HG03521 (cell line): ENCODE data around the gene RPRM.
"Not testable (repeated sequence)": the region's sequence is repeated elsewhere in the genome, so short reads cannot be mapped to it uniquely, and the experiment has no call there.

Experiments used
- ATAC-seq: cut with Tn5 transposase; IDR thresholded peaks from one replicate; pipeline ENCODE4 v1.9.1; 2021; ENCODE audit warnings: mild to moderate bottlenecking, moderate library complexity; ENCODE audit not compliant: unreplicated experiment

RPRM gene

DNA sequence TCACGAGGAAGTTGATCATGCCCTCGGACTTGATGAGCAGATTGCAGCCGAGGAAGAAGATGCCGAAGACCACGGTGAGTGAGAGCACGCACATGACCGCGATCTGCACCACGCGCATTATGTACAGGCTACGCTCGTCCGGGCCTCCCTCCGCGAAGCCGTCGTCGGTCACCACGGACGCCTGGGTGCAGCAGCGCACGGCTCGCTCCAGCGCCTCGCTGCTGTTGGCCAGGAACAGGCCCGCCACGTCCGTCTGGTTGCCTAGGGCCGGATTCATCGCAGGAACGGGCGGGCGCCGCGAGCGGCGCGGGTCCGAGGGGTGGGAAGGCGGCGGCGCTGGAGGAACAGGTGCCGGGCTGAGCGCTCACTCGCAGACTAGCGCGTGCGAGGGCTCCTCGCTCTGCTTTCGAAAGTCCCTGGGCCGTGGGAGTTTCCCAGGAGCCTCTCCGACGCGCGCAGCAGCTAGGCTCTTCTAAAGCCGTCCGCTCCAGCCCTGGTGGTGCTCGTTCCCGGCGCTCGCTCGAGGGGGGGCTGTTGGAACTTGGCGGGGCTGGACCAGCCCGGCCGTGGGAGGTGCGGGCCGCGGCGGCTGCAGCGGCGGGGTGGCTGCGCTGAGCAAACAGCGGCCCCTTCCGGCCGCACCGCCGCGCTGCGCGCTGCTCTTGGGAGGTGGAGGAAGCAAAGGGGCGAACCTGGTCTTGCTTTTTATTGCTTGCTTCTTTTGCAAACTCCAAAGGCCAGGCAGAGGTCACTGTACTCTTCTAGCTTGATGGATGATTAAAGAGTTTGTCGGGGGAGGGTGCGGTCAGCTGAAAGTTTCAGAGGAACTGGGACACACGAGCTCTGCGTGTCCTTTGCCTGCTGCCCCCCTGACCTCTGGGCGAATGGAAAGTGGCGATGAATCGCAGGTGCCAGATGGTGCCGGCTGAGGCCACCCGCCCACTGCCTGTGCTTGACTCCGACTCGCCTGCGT lies at the start of gene RPRM:
RPRM (minus strand) TSS at position 474 of the 973 bp plus-strand sequence; CDS start at position 277, 197 bp downstream.
- ATAC-seq = peak; percentile 88

DNA sequence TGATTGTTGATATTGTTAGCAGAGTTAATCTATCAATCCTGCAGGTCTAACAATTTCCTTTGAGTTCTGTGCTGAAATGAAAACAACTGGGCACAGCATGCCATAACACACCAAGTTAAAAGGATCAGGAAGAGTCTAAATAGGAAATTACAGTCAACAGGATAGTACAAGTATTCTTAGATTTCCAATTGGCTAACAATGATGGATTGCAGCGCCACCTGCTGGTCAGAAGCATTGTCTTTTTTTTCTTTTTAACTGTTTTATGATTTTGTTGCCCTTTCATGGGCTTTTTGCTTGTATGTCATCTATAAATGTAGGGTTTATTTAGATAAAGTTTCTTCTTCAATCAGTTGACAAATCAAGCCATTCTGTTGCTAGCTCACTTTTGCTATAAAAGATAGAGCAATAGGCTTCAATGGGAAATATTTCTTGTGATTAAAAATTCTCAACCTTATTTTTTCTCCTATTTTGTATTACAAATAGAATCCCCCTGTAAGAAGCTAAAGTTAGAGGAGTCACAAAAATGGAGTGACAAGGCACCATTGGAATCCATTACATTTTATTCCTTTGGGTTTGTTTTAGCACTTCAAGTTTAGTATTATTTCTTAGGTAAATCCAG lies 40.8 kb upstream of the RPRM start:
- ATAC-seq = no peak

DNA sequence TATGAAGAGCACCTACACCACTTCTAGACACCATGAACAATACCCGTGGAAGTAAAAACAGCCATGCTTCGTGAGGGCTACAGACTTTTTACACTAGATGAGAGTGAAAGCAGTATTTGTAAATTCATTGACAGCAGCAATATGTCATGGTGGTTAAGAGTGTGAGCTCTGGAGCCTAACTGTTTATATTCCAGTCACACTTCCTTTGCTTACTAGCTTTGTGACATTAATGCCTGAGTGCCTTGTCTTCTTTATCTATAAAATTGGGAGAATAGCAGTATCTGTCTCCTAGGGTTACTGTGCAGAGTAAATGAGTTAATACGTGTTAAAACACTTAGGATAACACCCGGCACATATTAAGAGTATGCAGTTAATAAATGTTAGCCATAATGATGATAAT lies 33.8 kb upstream of the RPRM start:
- no peak for ATAC-seq

DNA sequence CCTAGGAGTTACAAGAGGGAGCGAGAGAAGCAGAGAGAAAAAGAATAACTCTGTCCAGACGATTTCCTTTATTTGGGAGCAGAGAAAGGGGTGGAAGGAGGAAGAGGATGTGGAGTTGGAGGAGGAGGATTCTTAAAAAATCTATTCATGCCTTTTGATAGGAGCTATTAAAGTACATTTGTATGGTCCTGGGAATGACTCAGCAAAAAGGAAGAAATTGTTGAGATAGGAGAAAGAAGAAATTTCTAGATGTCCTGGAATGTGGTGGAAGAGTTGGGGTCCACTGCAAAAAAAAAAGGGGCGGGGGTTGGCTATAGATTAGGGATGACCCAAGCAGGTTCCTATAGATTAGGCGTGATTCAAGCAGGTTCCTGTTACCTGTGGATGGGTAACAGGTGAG lies 32.4 kb upstream of the RPRM start:
- ATAC-seq = no peak

DNA sequence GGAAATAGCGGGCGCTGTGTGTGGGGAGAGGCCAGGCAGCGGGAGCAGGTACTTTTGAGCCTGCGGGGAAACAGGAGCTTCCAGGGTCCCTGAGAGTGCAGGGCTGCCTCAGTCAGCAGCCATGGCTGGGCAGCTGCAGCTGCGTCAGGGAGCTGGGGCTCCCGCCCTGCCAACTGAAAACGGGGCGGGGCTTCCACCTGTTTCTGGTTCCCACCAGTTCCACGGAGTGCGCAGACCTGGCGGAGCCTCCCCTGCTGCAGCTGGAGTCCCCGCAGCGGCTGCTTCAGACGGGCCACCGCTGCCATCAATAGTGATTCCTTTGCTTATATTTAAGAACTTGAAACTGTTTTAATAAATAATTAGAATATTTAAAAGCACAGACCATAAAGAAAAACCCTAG lies 30.6 kb upstream of the RPRM start:
- ATAC-seq = no peak

DNA sequence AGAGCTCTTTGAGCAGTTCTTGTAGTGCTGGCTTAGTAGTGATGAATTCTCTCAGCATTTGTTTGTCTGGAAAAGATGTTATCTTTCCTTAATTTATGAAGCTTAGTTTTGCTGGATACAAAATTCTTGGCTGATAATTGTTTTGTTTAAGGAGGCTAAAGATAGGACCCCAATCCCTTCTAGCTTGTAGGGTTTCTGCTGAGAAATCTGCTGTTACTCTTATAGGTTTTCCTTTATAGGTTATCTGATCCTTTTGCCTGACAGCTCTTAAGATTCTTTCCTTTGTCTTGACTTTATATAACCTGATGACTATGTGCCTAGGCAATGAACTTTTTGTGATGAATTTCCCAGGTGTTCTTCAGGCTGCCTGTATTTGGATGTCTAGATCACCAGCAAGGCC lies 27.9 kb upstream of the RPRM start:
- ATAC-seq = not testable (repeated sequence)

DNA sequence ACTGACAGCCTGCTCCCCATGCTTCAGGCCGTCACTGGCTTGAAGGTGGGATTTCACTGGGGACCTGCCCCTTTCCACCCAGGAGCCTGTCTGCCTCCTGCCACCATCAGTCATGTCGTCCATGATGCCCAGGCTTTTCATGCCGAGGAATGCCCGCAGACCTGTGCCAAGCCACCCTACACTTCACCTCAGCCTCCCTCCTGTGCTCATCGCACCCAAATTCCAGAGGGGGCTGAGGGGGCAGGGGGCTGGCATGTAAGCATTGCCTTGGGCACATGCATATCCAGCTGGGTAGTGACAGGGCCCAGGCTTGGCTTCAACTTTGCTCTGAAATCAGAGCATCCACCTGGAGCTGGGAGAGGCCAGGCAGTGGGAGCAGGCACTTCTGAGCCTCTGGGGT lies 20.9 kb upstream of the RPRM start:
- ATAC-seq = no peak

DNA sequence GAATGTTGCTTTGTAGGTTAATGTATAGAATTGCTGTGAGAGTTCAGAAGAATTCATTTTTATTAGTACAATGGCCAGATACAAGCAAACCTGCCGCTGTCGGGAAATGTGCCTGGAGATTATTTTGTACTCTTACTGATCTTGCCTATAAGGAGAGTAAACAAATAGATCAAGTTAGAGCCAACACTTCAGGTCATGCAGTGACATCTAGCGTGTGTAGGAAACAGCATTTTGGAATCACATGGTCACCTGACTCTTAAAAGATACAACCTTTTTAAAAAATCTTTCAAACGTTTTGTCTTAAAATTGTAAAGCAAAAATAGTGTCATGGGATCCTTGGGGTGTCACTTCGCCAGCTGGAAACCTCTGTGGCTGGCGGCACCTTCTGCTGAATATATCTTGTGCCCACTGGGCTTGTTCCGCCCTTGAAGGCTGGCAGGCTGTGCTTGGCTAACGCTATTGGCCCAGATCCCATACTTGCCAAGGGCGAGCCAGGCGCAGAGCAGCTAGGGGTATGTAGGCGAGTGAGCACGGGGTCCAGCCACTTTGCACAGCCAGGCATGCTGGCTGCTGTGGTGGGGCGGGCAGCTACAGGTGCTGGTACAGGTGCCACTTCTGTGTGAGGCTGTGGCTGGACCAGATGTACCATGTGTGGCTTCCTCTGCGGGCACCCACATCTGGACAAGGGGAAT lies 19.5 kb upstream of the RPRM start:
- no peak for ATAC-seq

DNA sequence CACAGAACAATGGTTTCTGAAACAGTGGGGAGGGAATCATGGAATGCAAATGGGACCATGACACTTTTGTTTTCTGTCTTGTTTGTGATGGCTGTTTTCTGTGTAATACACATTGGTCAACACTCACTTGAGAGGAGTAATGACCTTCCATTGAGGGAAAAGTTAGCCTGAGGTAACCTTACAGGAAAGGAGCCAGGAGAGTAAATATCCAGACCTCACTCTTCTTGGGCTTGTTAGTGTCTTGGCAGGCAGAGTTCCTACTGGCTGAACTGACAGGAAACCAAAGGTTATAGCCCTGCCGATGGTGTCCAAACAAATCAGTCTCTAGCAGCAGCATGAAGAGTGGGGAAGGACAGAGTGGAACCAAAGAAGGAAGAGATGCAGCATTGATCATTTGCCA lies 17.2 kb upstream of the RPRM start:
- no peak for ATAC-seq

DNA sequence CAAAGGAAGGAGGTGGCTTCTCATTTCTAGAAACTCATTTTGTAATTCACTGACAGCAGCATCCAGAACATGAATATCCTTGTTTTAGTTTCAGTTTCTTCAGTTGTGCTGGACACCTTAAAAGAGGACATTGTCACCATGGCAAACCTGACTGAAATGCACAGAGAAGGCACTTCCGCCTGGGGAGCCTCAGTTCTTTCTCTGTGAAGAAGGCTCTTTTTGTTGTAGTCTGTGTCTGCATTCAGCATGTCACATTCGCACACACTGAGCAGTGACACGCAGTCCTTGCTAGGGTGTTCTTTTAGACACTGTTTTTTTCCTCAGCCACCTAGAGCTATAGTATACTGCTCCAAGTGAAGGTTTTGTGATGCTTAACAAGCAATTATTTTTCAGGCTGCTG lies 9.5 kb upstream of the RPRM start:
- no peak for ATAC-seq

DNA sequence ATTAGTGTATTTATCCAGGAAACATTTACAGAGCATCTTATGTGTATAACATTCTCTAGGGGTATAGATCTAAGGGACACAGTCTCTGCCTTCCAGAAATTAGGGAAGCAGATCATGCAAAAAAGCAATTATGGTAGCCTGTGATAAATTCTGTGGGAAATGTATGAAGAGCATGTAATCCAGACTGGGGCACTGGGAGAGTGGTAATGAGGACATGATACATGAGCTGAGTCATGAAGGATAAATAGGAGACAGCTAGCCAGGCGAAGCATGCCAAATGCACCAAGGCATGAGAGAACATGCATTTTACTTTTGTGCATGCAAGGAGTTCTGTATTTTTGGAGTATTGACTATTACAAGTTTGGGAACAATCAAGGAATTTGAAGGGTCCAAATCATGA lies 8.9 kb upstream of the RPRM start:
- ATAC-seq = no peak

DNA sequence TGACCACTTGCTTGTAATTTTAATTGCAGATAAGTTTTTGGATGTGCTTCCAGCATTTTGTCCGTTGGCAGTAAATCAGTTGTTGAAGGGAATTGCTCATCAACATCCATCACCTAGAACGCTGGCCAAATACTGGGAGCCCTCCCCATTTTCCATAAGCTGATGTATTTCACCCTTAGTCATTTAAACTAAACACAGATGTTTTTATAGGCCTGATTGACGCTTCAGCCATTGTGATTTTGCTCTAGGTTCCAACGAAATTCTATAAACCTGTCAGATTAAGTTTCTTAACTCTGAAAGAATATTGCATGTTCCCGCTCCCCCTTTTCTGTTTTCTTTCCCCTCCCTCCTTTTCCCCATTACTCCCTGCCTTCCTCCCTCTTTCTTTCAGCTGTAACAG lies 1.0 kb upstream of the RPRM start:
- no peak for ATAC-seq

DNA sequence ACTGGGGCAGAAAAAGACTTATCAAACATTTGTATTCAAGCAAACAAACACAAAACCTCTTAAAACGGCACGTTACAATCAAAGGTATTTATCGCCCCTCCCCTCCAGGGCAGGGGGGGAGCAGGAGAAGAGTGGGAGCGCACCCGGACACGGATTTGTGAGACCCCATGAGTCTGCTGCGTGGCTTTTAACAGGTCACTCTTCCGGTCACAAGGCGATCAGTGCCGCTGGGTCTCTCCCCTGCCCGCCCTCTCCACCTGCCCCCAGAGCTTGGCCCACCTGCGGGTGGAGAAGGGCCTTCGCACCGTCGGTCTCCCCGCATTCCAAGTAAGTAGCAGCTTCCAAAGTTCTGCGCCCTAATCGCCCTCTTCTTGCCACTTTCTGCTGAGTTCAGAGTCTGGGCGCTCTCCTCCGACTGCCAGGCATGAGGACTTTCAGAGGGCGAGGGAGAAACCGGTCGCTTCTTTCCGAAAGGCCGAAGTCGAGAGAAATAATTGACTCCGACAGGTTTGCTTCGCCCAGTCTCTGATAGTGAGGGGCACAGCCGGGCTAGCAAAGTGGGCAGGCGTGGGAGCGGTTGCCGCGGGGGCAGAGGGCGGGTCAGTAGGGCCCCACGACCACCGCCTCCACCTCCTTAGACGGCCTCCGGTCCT lies 800 bp downstream of the RPRM start:
- ATAC-seq = no peak

DNA sequence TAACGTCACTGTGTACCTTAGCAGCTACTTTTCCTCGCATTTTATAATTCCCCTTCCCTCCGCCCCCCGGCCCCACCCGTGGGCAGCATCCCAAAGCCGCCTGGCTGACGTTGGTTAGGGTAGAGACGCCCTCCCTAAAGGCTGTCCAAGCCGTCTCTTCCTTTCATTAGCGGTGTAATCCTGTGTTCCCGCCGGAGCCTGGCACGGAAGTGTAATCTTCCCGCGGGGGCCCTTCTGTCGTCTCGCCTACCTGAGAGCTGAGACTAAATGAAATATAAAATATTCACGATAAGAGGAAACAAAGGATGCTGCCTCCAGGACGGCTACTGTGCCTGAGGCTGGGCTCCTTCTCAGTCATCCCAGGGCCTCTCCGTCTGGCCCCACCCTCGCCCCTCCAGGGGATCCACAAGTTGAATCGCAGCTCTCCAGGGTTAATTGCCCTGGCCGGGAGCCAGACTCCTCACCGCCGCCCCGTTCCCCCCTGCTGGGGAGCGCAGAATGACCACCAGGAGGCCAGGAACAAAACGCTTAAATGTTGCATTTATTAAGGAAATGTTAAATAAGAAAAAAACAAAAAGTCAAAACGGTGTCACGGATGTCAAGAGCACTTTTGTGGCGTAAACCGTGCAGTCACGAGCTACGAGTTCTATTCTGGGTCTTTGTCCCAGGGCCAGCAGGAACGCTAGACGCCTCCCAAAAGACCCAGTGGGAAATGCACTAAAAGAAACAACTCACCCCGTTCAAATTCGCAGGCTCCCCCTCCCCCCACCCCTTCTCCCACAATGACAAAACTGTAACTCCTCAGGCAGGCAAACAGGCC lies 1.5 kb downstream of the RPRM start:
- ATAC-seq = no peak

DNA sequence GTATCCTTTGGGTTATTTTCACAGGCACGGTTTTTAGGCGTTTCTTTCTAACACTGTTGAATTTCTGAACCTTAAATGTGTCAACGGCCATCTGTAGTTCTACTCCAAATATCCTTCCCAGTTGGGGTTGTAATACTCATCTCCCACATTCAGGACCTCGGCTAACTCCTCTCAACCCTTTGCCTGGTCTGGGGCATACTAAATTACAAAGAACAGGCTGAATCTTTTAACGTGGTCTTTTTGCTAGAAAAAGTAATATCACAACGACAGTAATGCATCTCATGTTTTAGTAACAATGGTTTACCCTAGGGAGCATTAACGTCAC lies 2.1 kb downstream of the RPRM start:
- ATAC-seq = no peak

DNA sequence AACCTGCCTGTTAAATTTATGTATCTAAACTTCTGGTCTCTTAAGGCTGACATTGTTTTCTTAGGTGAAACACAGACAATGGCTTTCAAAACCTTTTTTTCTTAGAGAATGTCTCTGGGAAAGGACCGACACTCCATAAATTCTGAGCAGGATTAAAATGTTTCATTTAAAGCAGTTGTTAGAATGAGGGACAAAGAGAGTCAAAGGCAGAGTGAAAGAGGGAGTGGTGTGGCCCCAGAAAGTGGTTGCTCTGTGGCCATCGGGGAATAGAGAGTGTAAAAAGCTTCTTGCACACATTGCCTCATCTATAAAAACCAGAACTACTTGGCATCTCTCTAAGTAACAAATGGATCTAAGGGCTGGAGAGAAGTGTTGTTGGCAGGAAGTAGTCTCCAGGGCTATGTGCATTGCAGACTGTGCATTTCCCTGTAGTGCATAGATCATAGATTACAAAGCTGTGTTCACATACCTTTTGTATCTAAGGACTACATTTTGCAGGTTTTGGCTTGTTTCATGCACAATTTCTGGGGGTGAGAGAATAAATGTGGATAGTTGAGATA lies 3.6 kb downstream of the RPRM start:
- ATAC-seq = no peak

DNA sequence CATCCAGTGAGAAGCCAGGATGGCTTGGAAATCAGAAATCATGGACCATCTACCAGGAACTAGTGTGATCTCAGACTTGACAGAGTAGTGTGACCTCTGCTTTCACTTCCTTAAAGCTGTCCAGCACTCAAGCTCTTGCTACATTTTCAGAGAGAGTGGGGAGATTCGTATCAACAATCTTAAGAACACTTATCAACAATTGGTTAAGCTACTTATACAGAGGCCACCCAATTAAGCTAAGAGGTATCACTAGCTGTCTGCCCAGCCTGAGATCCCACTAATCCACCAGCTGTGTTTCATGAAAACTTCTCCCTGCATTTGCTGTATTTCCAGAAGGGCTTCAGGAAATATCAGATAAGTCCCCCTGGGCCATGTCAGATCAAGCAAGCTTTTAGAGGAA lies 4.2 kb downstream of the RPRM start:
- no peak for ATAC-seq

DNA sequence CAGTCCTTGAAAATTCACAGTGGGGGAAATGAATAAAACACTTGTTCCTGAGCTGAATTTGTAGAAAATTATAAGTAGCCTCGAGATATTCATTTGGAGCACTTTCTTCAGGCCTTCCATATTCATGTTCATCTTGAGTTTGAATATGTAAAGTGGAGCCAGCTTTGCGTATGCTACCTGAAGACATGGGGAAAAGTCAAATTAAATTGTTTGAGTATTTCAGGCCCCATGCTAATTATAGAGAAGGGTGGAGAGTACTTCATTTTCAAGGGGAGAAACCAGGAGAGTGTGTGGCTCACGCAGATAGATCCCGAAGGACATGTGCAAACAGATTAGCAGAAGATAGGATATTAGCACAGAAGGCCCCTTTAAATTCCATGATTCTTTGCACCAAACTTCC lies 7.7 kb downstream of the RPRM start:
- no peak for ATAC-seq

DNA sequence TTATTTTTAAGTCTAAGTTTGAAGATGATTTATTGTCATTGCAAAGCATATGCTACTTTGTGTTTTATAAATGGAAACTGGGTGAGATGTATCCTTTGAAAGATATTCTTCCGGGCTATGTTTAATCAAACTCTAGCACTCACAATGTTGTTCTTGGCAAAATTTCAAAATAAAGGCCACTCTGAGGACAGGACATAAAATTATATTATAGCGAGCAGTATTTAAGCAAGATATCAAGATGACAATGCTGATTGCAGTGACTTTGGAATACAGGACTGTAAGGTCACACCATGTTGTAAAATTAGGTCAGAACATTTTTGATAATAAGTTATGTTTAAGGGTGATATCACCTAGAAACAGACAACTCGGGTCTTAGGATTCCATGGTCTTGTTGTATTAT lies 14.2 kb downstream of the RPRM start:
- ATAC-seq = no peak

DNA sequence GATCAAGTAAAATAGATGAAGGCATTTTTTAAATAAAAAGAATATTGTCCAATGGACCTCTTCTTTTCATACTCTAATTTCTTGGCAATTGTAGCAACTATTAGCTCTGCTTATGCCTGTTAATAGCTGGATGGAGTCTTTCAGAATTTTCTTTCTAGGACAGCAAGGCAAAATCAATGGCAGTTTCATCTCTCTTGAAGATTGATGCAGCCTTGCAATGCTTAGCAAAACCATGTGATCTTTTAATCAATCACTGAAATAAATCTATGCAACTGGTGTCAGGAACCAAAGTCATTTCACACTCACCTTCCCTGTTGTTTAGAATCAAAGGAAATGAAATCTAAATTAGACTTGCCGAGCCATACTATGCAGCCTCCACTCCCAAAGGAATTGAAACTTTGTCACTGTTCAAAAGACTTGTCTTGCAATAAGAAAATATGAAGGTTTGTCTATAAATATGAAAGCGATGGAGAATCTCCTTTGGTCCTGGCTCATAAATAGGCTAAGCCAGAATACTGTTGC lies 16.2 kb downstream of the RPRM start:
- ATAC-seq = no peak
